DMS 273 (cell line): ENCODE data around the gene SHMT2.
A peak's percentile ranks its signal among the peaks of the same experiment; 100 is the strongest.

ENCODE experiments used
- DNase-seq: peaks from one replicate; lab custom pipeline; 2025; ENCODE audit not compliant: unreplicated experiment; lab: John Stamatoyannopoulos, UW

Gene SHMT2

DNA sequence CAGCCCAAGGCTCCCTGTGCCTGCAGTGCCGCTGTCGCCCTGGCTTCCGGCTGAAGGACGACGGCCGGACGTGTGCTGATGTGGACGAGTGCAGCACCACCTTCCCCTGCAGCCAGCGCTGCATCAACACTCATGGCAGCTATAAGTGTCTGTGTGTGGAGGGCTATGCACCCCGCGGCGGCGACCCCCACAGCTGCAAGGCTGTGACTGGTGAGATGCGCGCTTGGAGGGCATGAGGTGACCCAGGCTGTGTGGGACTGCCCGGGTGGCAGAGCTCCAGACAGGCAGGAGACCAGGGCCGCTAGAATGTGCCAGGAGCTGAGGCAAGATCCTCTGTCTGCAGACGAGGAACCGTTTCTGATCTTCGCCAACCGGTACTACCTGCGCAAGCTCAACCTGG lies 32.6 kb upstream of the SHMT2 start:
- no peak for DNase-seq

DNA sequence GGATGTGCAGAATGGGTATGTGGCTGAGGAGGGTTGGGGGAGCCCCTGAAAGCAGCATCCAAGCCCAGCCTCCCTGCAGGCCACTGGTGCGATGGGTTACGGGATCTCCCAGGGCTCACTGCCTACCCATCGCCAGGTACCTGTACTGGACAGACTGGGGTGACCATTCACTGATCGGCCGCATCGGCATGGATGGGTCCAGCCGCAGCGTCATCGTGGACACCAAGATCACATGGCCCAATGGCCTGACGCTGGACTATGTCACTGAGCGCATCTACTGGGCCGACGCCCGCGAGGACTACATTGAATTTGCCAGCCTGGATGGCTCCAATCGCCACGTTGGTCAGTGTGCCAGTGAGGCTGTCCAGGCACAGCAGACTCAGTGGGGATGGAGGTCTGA lies 31.2 kb upstream of the SHMT2 start:
- DNase-seq = no peak

DNA sequence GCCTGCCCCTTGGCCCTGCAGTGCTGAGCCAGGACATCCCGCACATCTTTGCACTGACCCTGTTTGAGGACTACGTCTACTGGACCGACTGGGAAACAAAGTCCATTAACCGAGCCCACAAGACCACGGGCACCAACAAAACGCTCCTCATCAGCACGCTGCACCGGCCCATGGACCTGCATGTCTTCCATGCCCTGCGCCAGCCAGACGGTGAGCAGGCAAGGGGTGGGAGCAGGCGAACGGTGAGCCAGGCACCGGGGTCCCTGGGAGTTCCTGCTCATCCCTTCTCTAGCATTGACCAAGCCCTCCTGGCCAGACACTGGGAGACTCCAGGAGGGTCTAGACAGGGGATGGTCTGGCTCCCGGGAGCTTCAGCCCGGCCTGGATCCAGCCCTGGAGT lies 30.3 kb upstream of the SHMT2 start:
- no peak for DNase-seq

DNA sequence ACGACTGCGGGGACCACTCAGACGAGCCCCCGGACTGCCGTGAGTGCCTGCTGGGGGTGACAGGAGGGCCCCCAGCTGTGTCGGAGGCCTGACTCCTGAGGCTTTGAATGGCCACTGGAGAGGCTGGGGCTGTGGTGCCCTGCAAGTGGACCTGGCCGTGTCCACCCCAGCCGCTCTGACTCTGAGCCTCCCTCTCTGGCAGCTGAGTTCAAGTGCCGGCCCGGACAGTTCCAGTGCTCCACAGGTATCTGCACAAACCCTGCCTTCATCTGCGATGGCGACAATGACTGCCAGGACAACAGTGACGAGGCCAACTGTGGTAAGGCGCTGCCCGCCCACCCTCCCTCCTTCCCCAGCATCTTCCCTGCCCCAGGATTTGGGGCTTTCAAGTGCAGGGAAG lies 29.0 kb upstream of the SHMT2 start:
- DNase-seq = no peak

DNA sequence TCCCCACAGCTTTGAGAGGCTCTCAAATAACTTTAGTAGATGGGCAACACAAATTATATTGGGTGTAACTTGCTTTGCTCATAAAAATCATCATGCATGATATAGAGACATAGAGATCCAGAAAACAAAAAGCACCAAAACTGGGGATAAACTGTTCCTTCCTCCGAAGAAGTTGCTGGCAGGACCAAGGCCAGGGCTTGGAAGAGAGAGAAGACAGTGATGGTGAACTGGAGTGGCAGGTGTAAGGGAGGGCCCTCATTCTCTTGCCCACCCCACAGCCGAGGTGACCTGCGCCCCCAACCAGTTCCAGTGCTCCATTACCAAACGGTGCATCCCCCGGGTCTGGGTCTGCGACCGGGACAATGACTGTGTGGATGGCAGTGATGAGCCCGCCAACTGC lies 28.3 kb upstream of the SHMT2 start:
- no peak for DNase-seq

DNA sequence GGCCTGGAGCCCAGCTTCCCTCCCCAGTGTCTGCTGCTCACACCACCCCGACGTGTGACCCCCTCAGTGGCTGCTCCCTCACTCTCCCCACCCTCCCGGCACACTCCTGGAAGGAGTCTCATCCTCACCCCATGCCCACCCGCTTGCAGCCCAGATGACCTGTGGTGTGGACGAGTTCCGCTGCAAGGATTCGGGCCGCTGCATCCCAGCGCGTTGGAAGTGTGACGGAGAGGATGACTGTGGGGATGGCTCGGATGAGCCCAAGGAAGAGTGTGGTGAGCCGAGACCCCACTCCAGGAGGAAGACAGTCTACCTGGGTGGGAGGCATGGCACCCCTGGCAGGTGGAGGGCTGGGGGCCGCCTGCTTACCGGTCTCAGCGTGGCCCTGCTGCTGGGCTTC lies 27.9 kb upstream of the SHMT2 start:
- no peak for DNase-seq

DNA sequence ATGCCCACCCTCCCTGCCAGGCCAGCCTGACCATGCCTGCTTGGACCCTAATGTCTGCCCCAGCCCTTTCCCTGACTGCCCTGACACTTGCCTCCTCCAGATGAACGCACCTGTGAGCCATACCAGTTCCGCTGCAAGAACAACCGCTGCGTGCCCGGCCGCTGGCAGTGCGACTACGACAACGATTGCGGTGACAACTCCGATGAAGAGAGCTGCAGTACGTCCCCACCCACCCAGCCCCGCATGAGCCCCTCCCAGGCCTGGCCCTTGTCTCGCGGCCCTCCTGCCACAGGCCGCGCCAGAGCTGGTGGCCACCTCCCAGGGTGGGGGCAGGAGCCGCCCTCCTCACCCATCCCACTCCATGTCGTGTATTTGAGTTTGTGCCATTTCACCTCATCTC lies 27.2 kb upstream of the SHMT2 start:
- DNase-seq = no peak

DNA sequence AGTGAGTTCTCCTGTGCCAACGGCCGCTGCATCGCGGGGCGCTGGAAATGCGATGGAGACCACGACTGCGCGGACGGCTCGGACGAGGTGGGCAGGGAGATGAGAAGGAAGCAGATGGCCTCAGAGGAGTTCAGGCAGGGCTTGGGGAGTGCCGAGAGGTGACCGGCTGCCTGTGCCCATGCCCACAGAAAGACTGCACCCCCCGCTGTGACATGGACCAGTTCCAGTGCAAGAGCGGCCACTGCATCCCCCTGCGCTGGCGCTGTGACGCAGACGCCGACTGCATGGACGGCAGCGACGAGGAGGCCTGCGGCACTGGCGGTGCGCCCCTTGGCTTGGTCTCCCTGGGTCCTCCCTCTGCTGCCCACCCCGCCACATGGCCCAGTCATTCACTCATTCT lies 26.3 kb upstream of the SHMT2 start:
- no peak for DNase-seq

DNA sequence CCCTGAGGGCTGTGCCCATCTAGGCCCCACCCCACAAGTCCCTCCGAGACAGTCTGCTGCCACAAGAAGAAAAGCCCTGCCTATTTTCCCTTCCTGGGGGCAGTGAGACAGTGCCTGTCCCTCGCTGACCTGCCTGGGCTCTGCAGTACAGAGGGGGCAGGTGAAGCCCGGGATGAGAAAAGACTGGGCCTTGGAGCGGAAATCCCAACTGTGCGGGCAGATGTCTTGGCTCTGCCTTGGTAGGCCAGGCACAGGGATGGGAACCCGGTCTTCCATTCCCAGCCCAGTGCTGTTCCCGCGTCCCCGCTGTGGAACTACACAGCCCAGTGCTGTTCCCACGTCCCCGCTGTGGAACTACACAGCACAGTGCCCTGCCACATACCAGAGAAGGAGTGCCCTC lies 25.7 kb upstream of the SHMT2 start:
- no peak for DNase-seq

DNA sequence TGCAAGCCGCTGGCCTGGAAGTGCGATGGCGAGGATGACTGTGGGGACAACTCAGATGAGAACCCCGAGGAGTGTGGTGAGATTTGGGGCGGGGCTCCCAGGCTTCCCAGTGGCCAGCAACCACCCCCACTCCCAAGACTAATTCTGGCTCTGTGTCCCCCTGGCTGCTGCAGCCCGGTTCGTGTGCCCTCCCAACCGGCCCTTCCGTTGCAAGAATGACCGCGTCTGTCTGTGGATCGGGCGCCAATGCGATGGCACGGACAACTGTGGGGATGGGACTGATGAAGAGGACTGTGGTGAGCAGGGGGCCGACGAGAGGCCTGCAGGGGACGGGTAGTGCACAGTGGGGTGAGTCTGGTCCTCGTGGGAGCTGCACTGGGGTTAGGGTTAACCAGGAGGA lies 25.1 kb upstream of the SHMT2 start:
- DNase-seq = no peak

DNA sequence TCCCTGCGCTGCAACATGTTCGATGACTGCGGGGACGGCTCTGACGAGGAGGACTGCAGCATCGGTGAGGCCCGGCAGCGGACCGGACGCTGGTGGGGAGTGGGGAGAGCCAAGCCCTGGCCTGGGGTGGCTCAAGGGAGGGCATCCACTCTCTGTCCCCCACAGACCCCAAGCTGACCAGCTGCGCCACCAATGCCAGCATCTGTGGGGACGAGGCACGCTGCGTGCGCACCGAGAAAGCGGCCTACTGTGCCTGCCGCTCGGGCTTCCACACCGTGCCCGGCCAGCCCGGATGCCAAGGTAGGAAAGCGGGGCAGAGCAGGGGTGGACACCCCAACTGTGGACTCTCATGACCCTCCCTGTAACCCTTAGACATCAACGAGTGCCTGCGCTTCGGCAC lies 24.3 kb upstream of the SHMT2 start:
- DNase-seq = no peak

DNA sequence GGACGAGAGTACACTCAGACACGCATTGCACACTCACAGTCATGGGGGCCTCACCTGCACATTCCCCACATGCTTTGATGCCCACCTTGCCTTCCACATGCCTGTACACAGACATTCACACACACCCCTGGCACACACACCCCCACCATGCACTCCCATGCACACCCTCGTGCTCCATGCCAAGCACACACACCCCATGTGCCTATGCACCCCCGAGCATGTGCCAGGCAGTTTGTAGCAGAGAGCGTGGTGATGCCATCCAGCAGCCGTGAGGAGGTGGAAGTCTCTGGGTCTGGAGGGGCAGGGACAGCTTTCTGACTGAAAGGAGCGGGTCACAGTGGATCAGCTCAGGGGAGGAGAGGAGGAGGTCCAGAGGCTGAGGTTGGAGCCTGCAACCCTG lies 23.6 kb upstream of the SHMT2 start:
- no peak for DNase-seq

DNA sequence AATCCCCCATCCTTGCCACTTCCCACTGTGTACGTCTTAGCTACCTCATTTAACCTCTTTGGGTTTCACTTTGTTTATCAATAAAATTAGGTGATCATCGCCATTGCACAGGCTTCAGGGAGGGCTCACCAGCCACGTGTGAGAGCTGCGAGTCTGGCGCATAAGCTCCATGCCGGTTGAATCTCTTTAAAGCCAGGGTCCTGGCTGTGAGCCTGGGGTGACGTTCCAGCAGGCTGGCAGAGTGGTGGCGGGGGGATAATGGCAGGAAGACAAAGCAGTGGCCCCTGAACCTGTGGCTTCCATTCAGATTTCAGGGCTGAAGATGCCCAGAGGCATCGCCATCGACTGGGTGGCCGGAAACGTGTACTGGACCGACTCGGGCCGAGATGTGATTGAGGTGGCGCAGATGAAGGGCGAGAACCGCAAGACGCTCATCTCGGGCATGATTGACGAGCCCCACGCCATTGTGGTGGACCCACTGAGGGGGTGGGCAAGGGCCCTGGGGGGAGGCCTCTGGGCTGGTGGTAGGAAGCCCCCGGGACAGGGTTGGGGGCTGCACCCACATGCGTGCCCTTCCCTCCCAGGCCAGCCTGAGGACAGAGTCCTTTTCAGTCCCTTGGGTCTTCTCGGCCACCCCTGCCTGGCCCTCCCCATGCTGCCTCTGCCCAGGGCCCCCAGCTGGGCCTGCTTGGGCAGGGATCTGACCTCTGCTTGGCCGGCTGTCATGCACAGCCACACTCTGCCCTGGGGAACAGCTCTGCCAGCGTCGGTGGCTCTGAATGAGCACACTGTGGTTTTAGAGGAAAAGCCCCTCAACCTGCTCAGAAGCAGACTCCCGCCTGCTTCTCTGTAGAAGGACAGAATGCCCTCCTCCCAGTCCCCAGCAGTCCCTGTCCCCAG lies 21.5 kb upstream of the SHMT2 start:
- no peak for DNase-seq

DNA sequence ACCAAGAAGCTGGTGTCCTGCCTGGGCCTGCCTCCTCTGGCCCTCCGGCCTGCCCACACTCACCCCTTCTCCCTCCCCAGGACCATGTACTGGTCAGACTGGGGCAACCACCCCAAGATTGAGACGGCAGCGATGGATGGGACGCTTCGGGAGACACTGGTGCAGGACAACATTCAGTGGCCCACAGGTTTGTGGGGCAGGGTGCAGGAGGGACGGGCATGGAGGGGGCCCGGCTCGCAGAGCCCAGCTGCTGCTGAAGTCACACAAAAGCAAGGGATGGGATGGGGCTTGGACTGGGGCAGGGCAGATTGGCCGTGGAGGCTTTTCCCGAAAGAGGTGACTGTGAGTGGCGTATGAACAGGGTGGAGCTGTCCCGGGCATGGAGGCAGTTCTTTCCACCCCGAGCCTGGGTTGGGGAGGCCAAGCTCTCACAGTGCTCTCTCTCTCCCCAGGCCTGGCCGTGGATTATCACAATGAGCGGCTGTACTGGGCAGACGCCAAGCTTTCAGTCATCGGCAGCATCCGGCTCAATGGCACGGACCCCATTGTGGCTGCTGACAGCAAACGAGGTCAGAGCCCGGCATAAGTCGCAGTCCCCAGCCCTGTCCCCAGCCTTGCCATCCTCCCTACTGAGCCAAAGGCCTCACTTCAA lies 20.8 kb upstream of the SHMT2 start:
- DNase-seq = no peak

DNA sequence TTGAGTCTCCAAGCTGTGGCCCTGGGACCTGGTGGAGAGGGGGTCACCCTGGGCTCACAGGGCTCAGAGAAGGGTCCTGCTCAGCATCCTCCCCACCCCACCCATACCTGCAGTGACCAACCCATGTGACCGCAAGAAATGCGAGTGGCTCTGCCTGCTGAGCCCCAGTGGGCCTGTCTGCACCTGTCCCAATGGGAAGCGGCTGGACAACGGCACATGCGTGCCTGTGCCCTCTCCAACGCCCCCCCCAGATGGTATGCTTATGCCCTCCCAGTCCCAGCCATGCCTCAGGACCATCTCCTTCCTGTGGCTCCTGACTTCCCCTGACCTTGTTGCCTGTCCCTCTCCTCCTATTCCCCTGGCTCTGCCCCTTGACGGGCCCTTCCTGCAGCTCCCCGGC lies 19.6 kb upstream of the SHMT2 start:
- DNase-seq = no peak

DNA sequence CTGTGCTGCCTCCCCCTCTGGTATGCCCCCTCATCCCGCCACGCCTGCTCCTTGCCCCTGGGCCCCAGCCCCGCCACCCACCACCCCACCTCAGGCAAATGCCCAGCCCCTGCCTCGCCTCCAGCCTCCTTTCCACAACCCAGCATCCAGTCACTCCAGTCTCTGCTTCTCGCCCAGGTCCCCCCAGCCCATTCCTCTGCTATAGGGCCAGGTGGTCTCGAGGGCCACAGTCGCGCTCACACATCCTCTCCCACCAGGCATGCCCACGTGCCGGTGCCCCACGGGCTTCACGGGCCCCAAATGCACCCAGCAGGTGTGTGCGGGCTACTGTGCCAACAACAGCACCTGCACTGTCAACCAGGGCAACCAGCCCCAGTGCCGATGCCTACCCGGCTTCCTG lies 19.1 kb upstream of the SHMT2 start:
- DNase-seq = no peak

DNA sequence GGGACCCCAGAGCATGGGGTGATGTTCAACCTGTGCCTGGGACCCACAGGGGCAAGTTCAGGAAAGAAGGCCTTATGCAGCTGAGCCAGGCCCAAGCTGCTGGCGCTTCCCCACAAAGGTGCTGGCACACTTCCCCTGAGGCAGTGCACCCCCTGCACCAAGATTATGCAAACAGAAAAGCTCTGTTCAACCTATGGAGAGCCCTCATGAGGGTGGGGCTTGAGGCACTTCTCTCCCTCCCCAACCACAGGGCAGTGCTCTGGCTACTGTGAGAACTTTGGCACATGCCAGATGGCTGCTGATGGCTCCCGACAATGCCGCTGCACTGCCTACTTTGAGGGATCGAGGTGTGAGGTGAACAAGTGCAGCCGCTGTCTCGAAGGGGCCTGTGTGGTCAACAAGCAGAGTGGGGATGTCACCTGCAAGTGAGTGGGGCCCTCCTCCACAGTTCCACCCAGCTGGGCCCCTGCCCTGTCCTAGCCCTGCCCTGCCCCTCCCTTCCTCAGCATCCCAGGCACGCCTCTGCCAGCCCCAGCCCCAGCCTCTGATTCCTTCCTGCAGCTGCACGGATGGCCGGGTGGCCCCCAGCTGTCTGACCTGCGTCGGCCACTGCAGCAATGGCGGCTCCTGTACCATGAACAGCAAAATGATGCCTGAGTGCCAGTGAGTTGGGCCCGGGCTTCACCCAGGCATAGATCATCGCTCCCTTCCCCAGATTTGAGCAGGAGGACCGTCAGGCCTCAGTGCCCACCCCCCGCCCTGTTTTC lies 18.4 kb upstream of the SHMT2 start:
- DNase-seq = peak; percentile 53

DNA sequence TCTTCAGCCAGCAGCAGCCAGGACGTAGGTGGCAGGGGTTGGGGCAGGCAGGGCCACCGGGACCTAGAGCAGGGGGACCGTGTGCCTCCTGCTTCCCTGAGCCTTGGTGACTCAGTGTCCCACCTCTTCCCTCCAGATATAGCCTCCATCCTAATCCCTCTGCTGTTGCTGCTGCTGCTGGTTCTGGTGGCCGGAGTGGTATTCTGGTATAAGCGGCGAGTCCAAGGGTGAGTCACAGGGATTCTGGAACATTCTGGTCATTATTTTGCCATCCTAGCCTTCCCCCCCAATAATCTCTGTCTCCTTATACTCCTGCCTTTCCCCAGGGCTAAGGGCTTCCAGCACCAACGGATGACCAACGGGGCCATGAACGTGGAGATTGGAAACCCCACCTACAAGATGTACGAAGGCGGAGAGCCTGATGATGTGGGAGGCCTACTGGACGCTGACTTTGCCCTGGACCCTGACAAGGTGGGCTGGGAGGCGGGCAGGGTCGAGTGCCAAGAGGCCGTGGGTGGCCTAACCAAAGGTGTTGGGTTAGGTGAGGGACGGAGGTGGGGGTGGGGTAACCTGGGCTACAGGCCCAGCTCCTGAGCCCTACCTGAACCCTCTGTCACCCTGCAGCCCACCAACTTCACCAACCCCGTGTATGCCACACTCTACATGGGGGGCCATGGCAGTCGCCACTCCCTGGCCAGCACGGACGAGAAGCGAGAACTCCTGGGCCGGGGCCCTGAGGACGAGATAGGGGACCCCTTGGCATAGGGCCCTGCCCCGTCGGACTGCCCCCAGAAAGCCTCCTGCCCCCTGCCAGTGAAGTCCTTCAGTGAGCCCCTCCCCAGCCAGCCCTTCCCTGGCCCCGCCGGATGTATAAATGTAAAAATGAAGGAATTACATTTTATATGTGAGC lies 17.5 kb upstream of the SHMT2 start:
- DNase-seq = no peak

DNA sequence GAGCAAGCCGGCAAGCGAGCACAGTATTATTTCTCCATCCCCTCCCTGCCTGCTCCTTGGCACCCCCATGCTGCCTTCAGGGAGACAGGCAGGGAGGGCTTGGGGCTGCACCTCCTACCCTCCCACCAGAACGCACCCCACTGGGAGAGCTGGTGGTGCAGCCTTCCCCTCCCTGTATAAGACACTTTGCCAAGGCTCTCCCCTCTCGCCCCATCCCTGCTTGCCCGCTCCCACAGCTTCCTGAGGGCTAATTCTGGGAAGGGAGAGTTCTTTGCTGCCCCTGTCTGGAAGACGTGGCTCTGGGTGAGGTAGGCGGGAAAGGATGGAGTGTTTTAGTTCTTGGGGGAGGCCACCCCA lies 16.8 kb upstream of the SHMT2 start:
- no peak for DNase-seq

DNA sequence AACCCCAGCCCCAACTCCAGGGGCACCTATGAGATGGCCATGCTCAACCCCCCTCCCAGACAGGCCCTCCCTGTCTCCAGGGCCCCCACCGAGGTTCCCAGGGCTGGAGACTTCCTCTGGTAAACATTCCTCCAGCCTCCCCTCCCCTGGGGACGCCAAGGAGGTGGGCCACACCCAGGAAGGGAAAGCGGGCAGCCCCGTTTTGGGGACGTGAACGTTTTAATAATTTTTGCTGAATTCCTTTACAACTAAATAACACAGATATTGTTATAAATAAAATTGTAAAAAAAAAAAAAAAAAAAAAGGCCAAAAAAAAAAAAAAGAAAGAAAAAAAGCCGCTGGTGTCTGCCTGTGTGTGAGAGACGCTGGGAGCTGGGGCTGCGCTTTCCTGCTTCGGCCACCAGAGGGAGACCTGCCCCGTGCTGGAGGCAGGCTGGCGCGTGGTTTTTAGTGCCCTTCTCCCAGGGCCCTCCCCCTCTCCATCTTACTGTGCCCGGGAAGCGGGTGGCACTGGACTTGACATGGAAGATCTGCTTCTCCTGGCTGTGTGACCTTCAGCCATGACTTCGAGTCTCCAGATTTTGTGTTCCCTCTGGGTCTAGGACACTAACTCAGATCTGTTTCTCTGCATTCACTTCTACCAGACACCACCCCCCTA lies 16.3 kb upstream of the SHMT2 start:
- DNase-seq = peak; percentile 88
